ENCODE measurements around the gene MIER2. TPM values are rescaled to one million over a fixed set of nuclear protein-coding genes. Genes with fewer than 3 reads are reported as not detected.

Gene MIER2
- total and polyA plus RNA-seq, 4 donors: 2.7 to 4.1 (median 3.7) TPM

DNA sequence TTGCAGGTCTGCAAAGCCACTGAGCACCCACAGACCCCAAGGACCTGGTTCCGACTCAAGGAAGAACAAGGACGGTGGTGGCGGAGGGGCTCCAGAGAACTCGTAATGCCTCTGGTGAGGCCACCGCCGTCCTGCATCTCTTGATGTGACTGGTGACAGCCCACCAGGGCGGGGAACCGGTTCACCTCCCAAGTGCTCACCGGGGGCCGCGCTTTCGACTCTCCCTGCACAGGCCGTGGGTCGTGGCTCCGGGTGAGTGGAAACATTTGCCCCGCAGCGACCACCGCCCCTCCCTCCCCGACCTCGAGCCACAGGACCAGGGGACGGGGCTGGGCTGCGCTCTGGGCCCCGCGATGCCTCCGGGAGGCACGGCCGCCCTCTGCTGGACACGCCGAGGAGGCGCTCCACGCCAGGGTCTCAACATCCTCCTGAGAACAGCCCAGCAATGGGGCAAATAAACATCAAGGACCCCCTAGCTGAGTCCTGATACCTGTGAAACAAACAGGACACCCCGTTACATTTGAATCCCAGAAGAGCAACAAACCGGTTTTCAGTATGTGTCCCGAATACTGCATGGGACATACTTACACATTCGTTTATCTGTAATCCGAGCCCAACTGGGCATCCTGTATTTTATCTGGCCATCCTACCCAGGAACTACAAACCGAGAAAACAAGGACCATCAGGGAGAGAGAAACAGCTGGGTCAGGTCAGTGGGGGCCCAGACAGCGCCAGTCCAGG, 49.5 kb downstream of the MIER2 start:
- DNase-seq (ENCODE audit: low spot score): peak; percentile 47
- Histone ChIP-seq H3K9ac (ENCODE audit: low read depth in 1 of 2, low read length in 2 of 2) (no peak overlapping the region), H3K4me1 (ENCODE audit: control insufficient read depth in 4 of 4, insufficient read depth in 4 of 4, low read length in 3 of 4) (peaks cover 0 to 8% (median 1%) of the 10 kb centered on the region in 4 donors), H3K9me3 (ENCODE audit: control insufficient read depth in 4 of 4, low read length in 3 of 4) (peaks cover 2 to 8% (median 5%) of the 10 kb centered on the region in 4 donors), H3K27ac (ENCODE audit: low read depth in 1 of 2, low read length in 2 of 2) (no peak overlapping the region), H3K36me3 (ENCODE audit: control insufficient read depth in 4 of 4, insufficient read depth in 3 of 4, low read depth in 1 of 4, low read length in 3 of 4) (no peaks in the 10 kb centered on the region), H3K4me3 (ENCODE audit: low read depth in 1 of 3, low read length in 3 of 3) (no peak overlapping the region), H3K27me3 (ENCODE audit: control insufficient read depth in 4 of 4, insufficient read depth in 4 of 4, low read length in 3 of 4) (peaks cover 0 to 14% (median 3%) of the 10 kb centered on the region in 4 donors)
- 15% methylated on average over 38 of the region's 38 CpGs for WGBS
- TF ChIP-seq, protein P1, sequence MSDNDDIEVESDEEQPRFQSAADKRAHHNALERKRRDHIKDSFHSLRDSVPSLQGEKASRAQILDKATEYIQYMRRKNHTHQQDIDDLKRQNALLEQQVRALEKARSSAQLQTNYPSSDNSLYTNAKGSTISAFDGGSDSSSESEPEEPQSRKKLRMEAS (IDR thresholded peaks at IDR 0.05): no peak
- TF ChIP-seq, protein P2, sequence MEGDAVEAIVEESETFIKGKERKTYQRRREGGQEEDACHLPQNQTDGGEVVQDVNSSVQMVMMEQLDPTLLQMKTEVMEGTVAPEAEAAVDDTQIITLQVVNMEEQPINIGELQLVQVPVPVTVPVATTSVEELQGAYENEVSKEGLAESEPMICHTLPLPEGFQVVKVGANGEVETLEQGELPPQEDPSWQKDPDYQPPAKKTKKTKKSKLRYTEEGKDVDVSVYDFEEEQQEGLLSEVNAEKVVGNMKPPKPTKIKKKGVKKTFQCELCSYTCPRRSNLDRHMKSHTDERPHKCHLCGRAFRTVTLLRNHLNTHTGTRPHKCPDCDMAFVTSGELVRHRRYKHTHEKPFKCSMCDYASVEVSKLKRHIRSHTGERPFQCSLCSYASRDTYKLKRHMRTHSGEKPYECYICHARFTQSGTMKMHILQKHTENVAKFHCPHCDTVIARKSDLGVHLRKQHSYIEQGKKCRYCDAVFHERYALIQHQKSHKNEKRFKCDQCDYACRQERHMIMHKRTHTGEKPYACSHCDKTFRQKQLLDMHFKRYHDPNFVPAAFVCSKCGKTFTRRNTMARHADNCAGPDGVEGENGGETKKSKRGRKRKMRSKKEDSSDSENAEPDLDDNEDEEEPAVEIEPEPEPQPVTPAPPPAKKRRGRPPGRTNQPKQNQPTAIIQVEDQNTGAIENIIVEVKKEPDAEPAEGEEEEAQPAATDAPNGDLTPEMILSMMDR (IDR thresholded peaks at IDR 0.05; ENCODE audit: low read depth, low read length, missing input control): peak; percentile 48
- TF ChIP-seq FOXA1 (IDR thresholded peaks at IDR 0.05) (no peak), HNF4A (conservative IDR thresholded peaks at IDR 0.05) (no peak), RAD21 (IDR thresholded peaks at IDR 0.05) (peak; percentile 26 to 68)

DNA sequence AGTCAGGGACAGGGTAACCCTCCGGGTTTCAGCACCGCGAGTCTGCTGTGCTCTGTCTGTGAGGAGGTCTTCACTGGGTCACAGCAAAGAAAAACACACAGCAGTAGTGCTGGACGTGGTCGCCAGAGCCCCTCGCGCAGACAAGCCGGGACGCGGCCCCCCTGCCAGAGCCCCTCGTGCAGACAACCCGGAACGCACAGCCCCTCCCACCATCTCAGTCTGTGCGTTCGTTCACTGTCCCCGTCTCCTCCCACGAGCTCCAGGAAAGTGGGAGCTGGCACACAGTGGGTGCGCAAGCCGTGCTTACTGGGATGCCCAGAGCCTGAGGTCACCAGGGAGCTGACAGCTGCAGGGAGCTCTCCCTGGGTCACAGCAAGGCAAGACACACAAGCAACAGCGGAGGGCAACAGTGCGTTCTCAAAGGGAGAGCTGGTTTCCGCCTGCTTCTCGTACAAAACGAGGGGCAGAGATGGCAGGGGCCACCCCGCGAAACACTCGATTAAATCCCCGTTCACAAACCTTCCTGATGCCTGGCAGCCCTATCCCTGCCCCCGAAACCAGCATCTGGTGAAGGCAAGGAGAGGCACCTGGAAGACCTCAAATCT, 50.2 kb downstream of the MIER2 start:
- TF ChIP-seq, protein P1 (IDR thresholded peaks at IDR 0.05): no peak
- no peak for TF ChIP-seq GABPA (IDR thresholded peaks at IDR 0.05 in 1 of 2, conservative IDR thresholded peaks at IDR 0.05 in 1 of 2)
- TF ChIP-seq FOXA1 (IDR thresholded peaks at IDR 0.05): no peak
- TF ChIP-seq HNF4A (conservative IDR thresholded peaks at IDR 0.05): no peak
- TF ChIP-seq YY1 (IDR thresholded peaks at IDR 0.05): no peak
- TF ChIP-seq, protein P3, sequence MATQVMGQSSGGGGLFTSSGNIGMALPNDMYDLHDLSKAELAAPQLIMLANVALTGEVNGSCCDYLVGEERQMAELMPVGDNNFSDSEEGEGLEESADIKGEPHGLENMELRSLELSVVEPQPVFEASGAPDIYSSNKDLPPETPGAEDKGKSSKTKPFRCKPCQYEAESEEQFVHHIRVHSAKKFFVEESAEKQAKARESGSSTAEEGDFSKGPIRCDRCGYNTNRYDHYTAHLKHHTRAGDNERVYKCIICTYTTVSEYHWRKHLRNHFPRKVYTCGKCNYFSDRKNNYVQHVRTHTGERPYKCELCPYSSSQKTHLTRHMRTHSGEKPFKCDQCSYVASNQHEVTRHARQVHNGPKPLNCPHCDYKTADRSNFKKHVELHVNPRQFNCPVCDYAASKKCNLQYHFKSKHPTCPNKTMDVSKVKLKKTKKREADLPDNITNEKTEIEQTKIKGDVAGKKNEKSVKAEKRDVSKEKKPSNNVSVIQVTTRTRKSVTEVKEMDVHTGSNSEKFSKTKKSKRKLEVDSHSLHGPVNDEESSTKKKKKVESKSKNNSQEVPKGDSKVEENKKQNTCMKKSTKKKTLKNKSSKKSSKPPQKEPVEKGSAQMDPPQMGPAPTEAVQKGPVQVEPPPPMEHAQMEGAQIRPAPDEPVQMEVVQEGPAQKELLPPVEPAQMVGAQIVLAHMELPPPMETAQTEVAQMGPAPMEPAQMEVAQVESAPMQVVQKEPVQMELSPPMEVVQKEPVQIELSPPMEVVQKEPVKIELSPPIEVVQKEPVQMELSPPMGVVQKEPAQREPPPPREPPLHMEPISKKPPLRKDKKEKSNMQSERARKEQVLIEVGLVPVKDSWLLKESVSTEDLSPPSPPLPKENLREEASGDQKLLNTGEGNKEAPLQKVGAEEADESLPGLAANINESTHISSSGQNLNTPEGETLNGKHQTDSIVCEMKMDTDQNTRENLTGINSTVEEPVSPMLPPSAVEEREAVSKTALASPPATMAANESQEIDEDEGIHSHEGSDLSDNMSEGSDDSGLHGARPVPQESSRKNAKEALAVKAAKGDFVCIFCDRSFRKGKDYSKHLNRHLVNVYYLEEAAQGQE (IDR thresholded peaks at IDR 0.05): no peak
- TF ChIP-seq RAD21 (IDR thresholded peaks at IDR 0.05): no peak
- TF ChIP-seq FOXA2 (IDR thresholded peaks at IDR 0.05): no peak
- TF ChIP-seq RXRA (IDR thresholded peaks at IDR 0.05): no peak
- no peak for TF ChIP-seq EGR1 (IDR thresholded peaks at IDR 0.05; ENCODE audit: low read depth in 2 of 2)
- TF ChIP-seq, protein P2 (IDR thresholded peaks at IDR 0.05; ENCODE audit: low read depth, low read length, missing input control): no peak
- TF ChIP-seq, protein P4, sequence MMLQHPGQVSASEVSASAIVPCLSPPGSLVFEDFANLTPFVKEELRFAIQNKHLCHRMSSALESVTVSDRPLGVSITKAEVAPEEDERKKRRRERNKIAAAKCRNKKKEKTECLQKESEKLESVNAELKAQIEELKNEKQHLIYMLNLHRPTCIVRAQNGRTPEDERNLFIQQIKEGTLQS (IDR thresholded peaks at IDR 0.05): no peak
- Histone ChIP-seq H3K4me3 (ENCODE audit: low read depth in 1 of 3, low read length in 3 of 3) (no peak overlapping the region), H3K9ac (ENCODE audit: low read depth in 1 of 2, low read length in 2 of 2) (no peak overlapping the region), H3K4me1 (ENCODE audit: control insufficient read depth in 4 of 4, insufficient read depth in 4 of 4, low read length in 3 of 4) (peaks cover 0 to 8% (median 1%) of the 10 kb centered on the region in 4 donors), H3K27ac (ENCODE audit: low read depth in 1 of 2, low read length in 2 of 2) (no peak overlapping the region), H3K9me3 (ENCODE audit: control insufficient read depth in 4 of 4, low read length in 3 of 4) (peaks cover 2 to 8% (median 5%) of the 10 kb centered on the region in 4 donors), H3K36me3 (ENCODE audit: control insufficient read depth in 4 of 4, insufficient read depth in 3 of 4, low read depth in 1 of 4, low read length in 3 of 4) (no peaks in the 10 kb centered on the region), H3K27me3 (ENCODE audit: control insufficient read depth in 4 of 4, insufficient read depth in 4 of 4, low read length in 3 of 4) (peaks cover 0 to 14% (median 3%) of the 10 kb centered on the region in 4 donors)
- 10% methylated on average over 29 of the region's 29 CpGs for WGBS
- no peak for DNase-seq (ENCODE audit: low spot score)

Data from liver (tissue), 9 donors.